Measurements from ENCODE around the gene LUZP2.

DNA sequence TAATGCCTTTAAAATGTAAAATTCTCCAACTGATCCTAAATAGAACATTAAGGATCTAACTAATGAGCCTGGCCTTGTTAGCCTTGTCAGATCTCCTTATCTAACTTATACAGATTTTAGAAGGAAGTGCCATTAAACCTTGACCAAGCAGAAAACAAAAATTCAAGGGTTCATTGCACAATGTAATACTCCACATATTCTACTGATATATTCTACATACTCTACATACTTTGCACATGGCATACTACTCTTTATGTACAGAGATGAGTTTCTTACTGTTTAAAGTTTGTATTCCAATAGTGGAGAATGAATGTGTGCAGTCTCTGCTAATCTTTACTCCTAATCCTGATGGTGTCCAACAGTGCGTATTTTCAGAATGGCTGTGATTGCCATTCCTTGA is 297.2 kb downstream of the LUZP2 start:
- TF ChIP-seq, protein P1, sequence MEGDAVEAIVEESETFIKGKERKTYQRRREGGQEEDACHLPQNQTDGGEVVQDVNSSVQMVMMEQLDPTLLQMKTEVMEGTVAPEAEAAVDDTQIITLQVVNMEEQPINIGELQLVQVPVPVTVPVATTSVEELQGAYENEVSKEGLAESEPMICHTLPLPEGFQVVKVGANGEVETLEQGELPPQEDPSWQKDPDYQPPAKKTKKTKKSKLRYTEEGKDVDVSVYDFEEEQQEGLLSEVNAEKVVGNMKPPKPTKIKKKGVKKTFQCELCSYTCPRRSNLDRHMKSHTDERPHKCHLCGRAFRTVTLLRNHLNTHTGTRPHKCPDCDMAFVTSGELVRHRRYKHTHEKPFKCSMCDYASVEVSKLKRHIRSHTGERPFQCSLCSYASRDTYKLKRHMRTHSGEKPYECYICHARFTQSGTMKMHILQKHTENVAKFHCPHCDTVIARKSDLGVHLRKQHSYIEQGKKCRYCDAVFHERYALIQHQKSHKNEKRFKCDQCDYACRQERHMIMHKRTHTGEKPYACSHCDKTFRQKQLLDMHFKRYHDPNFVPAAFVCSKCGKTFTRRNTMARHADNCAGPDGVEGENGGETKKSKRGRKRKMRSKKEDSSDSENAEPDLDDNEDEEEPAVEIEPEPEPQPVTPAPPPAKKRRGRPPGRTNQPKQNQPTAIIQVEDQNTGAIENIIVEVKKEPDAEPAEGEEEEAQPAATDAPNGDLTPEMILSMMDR (IDR thresholded peaks at IDR 0.05; ENCODE audit: low read length) = no peak
- TF ChIP-seq EZH2 (optimal IDR thresholded peaks at IDR 0.05; ENCODE audit: low read depth, low read length) = no peak
- no peak for TF ChIP-seq EZH2phosphoT487 (IDR thresholded peaks at IDR 0.05; ENCODE audit: low read length)
